DMS 273 (cell line): ENCODE data around the gene COL7A1.
"Not testable (repeated sequence)": the region's sequence is repeated elsewhere in the genome, so short reads cannot be mapped to it uniquely, and the experiment has no call there.

Source experiments
- DNase-seq: peaks from one replicate; lab custom pipeline; 2025; ENCODE audit not compliant: unreplicated experiment; lab: John Stamatoyannopoulos, UW

COL7A1 gene

DNA sequence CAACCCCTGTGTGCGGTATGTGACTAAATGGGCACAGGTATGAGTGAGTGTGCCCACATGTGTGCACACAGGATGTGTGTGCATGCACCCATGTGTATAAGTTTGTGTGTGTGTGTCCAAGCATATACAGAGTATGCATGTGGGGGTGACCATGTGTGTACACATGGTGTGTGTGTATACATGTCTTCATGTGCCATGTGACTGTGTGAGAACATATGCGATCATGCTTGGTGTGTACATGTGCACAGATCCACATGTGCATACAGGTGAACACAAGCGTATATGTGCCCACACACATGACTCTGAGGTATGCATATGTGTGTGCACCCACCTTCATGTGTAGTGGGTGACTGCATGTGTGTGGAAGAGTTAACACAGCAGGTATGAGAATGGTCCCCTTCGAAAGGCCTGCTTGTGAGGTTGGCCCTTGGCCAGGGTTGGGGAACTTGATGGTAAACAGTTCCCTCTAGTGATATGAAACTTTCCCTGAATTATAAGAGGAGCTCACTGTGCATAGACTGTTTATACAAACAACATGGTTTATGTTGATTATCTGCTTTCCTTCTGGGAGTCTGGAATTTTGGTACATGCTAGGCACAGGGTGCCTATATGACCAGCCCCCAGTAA lies 48.8 kb downstream of the COL7A1 start:
- peak; percentile 41 for DNase-seq

DNA sequence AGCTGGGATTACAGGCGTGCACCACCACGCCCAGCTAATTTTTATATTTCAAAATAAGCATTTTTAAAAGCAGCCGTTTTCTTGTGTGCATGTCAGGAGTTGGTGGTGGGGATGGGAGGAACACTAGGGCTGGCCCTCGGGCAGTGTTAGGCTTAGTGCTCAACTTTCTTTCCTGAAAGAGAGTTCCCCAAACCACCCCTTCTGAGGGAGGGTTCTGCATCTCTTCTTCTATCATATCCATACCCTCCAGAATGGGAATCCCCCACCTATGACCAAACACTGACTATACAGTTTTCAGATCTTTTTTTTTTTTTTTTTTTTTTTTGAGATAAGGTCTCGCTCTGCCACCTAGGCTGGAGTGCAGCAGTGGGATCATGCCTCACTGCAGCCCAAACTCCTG lies 51.0 kb downstream of the COL7A1 start:
- DNase-seq: no peak

DNA sequence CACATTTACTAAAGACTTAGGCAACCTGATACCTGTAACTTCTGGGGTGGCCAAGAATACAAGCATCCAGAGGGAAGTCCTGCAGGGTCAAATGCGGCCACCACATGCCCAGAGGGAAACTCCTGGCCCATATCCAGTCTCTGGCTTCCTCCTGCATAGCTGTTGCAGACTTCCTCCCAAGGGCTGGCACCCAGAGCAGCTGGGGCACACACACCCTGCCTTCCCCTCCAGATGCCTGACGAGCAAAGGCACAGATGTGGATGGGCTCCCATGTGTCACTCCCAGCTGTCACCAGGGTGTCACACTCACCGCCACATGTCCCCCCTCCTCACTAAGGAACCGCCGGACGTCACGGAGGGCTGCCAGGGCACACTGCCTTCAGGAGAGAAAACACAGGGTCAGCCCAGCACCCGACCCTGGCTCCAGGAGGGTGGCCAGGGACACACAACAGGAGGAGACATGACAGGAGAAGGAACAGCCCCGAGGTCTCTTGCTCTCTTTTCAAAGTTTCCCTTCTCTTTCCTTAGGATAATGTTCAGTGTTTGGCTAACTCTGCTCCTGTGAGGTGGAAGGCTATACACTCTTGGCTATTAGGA lies 51.8 kb downstream of the COL7A1 start:
- DNase-seq: peak; percentile 89

DNA sequence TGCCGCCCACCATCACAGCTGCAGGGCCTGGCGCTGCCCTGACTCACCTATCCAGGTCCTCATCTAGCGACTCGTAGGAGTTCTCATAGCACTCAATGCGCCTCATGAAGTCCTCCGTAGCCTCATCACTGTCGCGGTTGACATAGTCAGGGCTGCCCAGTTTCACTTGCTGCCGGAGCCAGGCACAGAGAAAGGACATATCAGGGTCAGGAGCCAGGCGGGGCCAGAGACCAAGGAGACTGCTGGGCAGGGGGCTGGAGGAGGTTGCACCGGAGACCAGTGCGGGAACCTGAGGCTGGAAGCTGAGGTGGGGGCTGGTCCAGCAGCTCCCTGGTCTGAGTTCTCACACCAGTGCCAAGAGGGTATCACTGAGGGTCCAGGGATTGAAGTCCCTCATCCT lies 56.7 kb downstream of the COL7A1 start:
- no peak for DNase-seq

DNA sequence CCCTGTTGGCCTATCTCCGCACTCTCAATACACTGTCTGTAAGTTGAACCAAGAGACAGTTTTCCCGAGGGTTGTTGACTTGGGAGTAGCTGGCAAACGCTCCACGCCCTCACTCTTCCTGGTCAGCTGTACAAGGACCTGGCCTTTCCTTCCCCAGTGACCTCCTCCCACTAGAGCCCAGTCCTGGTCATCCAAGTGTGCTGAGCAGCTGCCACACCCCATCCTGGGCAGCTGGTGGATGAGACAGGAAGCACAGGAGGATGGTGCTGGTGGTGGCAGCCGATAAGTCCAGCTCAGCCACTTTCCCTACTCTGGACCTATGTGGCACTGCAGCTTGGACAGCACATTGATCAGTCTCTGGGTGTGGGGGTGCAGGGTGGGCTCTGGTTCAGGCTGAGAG lies 58.3 kb downstream of the COL7A1 start:
- DNase-seq: no peak

DNA sequence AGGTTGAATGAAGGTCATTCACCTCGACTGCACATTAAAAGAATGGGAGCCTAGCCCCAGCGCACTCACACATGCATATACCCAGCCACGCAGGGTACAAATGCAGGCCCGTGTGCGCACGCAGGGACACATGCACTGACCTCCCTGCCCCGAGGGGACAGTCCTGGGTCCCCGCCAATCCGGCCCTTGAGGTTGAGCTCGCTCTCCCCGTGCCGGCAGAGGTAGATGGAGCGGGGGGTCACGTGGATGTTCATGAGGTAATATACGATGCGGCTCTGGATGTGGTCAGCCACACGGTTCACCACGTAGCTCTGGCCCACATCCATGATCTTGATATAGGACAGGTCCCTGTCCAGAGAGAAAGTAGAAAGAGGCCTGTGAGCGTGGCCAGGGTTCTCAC lies 59.0 kb downstream of the COL7A1 start:
- no peak for DNase-seq

DNA sequence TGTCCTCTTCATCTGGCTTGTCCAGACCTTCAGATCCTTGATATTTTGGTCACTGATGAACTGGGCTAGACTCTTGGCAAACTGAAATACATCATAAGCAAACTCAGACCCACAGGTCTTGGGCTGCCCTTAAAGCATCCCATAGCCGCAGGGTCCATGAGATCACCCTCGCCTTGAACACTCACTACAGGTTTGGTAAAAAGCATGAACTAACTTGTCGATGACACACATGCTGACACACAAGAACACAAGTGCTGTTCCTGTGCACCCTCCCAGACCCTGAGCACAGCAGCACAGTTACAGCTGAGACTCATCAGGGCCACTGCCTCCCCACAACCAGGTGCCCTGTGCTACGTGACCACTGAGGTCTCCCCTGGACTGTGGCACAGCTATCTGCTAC lies 59.6 kb downstream of the COL7A1 start:
- no peak for DNase-seq

DNA sequence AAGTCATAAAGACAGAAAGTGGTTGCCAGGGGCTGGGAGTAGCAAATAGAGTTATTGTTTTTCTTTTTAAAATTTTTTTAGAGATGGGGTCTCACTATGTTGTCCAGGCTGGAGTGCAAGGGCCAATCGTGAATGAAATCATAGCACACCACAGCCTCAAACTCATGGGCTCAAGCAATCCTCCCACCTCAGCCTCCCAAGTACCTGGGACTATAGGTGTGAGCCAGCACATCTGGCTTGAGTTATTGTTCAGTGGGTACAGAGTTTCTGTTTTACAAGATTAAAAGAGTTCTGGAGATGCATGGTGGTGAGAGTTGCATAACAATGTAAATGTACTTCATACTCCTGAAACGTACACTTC lies 62.2 kb downstream of the COL7A1 start:
- DNase-seq: no peak

DNA sequence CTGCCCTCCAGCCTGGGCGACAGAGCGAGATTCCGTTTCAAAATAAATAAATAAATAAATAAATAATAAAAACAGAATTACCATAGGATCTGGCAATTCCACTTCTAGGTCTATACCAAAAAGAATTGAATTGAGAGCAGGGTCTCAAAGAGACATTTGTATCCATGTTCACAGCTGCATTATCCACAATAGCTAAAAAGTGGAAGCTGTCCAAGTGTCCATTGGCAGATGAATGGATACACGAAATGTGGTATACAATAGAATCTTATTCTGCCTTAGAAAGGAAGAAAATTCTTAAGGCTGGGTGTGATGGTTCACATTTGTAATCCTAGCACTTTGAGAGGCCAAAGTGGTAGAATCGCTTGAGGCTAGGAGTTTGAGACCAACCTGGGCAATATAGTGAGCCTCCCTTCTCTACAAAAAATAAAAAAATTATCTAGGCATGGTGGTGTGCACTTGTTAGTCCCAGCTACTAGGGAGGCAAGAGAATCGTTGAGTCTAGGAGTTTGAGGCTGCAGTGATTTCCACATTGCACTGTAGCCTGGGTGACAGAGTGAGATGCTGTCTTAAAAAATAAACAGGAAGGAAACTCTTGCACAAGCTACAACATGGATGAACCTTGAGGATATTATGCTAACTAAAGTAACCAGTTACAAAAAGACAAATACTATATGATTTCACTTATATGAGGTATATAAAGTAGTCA lies 62.7 kb downstream of the COL7A1 start:
- DNase-seq: no peak

DNA sequence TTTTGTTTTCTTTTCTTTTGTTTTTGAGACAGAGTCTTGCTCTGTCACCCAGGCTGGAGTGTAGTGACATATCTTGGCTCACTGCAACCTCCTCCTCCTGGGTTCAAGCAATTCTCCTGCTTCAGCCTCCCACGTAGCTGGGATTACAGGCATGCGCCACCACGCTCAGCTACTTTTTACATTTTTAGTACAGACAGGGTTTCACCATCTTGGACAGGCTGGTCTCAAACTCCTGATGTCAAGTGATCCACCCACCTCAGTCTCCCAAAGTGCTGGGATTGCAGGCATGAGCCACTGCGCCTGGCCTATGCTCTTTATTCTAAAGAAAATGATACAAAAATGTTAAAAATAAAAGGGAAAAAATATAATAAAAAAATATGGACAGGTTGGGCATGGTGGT lies 64.4 kb downstream of the COL7A1 start:
- not testable (repeated sequence) for DNase-seq

DNA sequence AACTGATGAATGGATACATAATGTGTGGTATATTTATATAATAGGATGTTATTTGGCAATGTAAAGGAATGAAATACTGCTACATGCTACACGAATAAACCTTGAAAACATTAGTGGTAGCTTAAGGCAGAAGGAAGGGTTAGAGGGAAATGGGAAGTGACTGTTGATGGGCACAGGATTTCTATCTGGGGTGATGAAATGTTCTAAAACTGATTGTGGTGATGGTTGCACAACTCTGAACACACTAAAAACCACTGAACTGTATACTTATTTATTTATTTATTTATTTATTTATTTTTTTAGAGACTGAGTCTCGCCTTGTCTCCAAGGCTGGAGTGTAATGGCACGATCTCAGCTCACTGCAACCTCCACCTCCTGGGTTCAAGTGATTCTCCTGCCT lies 66.4 kb downstream of the COL7A1 start:
- DNase-seq: no peak

DNA sequence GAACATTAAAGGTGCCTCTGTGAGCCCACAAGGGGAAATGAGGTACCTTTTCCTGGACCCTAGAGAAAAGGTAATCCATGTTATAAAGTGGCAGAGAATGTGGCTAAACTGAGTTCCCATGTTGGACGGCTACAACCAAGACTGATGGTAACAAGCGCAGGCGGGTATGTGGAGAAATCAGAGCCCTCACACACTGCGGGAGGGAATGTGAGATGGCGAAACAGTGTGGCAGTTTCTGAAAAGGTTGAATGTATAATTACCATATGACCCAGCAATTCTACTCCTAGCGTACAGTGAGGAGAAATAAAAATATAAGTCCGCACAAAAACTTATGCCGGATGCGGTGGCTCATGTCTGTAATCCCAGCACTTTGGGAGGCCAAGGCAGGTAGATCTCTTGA lies 67.1 kb downstream of the COL7A1 start:
- DNase-seq: no peak

DNA sequence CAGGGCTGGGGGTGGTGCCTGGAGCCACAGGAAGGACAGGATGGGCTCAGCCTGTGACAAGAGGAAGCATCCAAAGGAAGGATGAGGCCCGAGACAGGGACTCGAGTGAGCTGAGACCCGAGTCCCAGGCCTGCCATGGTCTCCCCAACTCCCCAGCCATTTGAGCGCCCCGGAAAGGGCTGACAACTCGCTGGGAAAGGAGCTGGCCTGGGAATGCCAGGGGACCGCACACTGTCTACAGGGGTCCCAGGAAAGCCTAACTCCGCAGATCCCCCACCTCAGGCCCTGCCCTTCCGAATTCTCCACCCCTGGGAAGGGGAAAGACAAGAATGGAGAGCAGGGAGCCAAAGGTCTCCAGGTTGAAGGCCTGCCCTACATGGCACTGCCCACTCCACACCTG lies 70.2 kb downstream of the COL7A1 start:
- DNase-seq: no peak

DNA sequence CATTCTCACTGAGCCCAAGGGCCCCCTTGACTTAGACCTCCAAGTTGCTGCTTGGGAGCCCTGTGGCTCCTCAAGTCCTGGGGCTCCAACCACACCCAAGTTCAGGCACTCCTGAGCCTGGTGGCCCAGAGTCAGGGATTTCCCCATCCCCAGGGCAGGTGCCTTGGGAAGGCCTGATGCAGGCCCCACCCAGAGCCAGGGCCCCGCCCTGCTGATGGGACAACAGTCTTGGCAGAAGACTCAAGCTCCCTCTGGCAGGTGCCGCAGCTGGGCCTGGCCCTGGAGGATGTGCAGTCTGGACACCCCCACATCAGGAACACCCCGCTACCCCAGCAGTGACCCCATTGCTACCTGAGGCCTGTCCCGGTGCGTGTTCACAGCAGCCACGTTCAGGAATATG lies 73.5 kb downstream of the COL7A1 start:
- DNase-seq: no peak

DNA sequence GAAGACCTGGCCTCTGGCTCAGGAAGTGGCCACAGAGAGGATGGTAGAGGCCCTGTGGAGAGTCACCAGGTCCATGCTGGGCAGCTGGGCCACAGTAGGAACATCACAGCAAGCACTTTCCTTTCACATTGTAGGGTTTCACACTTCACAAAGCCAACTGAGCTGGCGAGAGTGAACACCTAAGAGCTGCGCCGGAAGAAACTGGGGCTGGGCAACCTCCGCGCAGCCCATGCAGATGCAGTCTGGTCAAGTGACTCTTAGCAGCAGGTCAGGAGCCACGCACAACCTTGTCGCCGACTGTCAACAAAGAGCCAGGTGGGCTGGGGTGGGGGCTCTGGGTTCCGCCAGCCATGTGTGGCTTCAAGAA lies 75.9 kb downstream of the COL7A1 start:
- no peak for DNase-seq

DNA sequence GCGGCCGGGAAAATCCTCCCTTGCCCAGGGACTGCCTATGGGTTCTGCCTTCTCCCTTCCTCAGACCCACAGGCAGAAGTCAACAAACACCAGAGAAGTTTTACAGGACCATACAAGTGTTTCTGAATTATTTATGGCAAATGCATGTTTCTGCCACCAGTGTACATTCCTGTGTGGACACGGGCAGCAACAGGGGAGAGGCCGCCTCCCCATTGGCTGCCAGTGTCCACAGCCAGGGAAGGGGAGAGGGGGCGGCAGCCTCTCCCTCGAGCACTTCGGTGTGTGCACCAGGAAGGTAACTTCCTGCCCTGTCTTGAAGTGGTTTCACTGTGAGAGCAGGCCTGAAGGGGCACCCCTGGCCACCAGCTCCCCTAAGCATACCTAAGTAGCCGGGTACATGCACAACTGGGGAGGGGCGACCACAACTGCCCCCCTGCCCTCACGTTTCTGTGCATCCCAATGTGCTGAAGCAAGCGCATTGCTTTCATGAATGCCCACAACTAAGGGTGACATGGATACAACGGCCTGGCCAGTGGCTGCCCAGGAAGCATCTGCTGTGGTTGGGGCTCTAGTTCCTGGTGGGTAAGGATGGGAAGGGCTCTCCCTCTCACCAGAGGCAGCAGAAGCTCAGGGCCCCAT lies 76.4 kb downstream of the COL7A1 start:
- DNase-seq: no peak

DNA sequence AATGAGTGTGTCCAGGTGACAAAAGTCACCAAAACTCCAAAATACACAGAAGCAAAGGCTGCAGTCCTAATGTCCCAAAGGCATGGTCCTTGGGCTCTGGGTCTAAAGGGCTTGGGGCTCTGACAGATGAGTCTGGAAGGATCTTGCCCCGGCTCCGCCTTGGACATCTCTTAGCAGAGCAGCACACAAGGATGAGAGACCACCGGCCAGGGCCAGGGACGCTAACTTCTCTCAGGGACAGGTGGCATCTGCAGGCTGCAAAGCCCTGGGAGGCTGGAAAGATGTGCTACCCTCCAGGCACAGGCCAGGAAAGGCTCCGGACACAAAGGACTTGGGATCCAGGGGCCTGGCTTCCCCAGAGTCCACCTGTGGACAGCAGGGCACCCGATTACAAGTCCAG lies 77.1 kb downstream of the COL7A1 start:
- DNase-seq: no peak

DNA sequence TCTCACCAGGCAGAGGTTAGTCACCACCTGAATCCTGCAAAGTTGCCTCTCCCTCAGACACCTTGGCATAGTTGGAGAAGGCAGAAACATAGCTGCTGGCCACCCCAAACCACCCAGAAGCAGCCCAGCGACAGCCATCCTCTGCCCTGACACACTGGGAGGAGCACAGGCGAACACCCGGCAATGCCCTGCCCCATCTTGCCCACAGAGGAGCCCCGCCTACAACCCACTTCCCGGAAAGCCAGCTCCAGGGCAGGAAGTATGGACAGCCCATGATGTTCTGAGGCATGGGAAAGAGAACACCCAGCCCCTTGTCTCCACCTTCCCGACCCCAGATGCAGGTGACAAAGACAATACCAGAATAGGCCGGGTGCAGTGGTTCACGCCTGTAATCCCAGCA lies 78.6 kb downstream of the COL7A1 start:
- no peak for DNase-seq

DNA sequence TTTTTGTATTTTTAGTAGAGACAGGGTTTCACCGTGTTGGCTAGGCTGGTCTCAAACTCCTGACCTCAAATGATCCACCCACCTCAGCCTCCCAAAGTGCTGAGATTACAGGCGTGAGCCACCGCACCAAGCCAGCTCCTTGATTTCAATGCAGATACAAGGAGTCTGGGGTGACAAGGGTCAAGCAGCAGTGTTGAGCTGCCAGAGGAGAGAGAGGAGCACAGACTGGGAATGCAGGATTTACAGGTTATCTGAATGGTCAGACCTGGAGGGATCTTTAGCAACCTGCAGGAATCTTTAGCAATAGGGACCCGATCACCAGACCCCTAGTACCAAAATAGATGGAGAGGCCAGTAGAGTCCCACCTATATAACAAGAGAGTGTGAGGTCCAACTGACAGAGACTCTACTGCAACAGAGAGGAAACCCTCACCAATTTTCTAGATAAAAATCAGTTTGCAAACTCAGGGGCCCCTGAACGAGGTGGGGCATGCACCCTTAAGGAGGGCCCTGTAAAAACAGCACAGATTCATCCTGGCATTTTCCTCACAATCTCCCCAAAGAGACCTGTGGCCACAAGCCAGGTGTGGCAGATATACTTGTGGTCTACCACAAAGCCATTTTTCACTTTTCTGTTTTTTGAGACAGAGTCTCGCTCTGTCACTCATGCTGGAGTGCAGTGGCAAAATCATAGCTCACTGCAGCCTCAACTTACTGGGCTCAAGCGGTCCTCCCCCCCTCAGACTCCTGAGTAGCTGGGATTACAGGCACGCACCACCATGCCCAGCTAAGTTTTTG lies 80.5 kb downstream of the COL7A1 start:
- no peak for DNase-seq
